Upper lobe of right lung (tissue), 1 donor: ENCODE data around the gene SLC1A7. TPM values are rescaled to one million over a fixed set of nuclear protein-coding genes. Genes with fewer than 3 reads are reported as not detected.

Experiments used
- ATAC-seq: fragments of 200-7000 bp; cut with Tn5 transposase; one replicate; pipeline ENCODE4 v1.9.1; 2020; ENCODE audit warnings: mild to moderate bottlenecking, moderate library complexity
- DNase-seq: peaks from one replicate; pipeline ENCODE4 v3.0.0-alpha.2; 2020
- H3K27ac ChIP-seq: fragments of 200-600 bp; one replicate; pipeline ENCODE4 v1.8.0; 2022
- H3K27me3 ChIP-seq: fragments of 200-600 bp; one replicate; pipeline ENCODE4 v1.8.0; 2022; ENCODE audit warnings: mild to moderate bottlenecking
- H3K36me3 ChIP-seq: fragments of 200-600 bp; one replicate; pipeline ENCODE4 v1.8.0; 2022
- H3K4me1 ChIP-seq: fragments of 200-600 bp; one replicate; pipeline ENCODE4 v1.8.0; 2022
- H3K4me3 ChIP-seq: fragments of 200-600 bp; one replicate; pipeline ENCODE4 v1.8.0; 2022; ENCODE audit warnings: mild to moderate bottlenecking
- H3K9me3 ChIP-seq: fragments of 200-600 bp; one replicate; pipeline ENCODE4 v1.8.0; 2022
- intact Hi-C: fragments of 100-400 bp; cut with DNase I; formaldehyde crosslinking; loops from one replicate; pipeline ENCODE4 v1.11.0; 2022
- total RNA-seq: library from RNA; stranded (reverse); fragmentation: NEBNext Ultra II Directional; extraction: Animal tissue kit (Norgen Biotek cat#: 25700); gene quantifications from one replicate; pipeline ENCODE4 v1.2.1, GENCODE V29; 2021
- TF ChIP-seq, protein P1 (sequence below): fragments of 200-600 bp; IDR thresholded peaks from one replicate; pipeline ENCODE4 v1.8.0; 2022; ENCODE audit warnings: antibody characterized with exemption
- donor health status: DM: no; HTN: yes; CAD: no; lungs with severe emphysema.

Gene SLC1A7
- total RNA-seq, 1 donor from 2014 or later: 0.26 TPM

GRCh38 chr1:53061859-53062707, 80.4 kb downstream of the SLC1A7 start, which contains the start of gene PODN:
Gene PODN (plus strand): TSS chr1:53062213. CDS start chr1:53069856, 7,643 bp downstream.
- Histone ChIP-seq H3K4me1 (peaks cover 29% of the 10 kb centered on the region), H3K9me3 (no peaks in the 10 kb centered on the region), H3K4me3 (peak within 1 kb of the TSS; percentile 57), H3K36me3 (no peaks in the 10 kb centered on the region), H3K27me3 (peaks cover 14% of the 10 kb centered on the region), H3K27ac (peak within 1 kb of the TSS; percentile 66)
- intact Hi-C loops: no loop called here
- TF ChIP-seq, protein P1, sequence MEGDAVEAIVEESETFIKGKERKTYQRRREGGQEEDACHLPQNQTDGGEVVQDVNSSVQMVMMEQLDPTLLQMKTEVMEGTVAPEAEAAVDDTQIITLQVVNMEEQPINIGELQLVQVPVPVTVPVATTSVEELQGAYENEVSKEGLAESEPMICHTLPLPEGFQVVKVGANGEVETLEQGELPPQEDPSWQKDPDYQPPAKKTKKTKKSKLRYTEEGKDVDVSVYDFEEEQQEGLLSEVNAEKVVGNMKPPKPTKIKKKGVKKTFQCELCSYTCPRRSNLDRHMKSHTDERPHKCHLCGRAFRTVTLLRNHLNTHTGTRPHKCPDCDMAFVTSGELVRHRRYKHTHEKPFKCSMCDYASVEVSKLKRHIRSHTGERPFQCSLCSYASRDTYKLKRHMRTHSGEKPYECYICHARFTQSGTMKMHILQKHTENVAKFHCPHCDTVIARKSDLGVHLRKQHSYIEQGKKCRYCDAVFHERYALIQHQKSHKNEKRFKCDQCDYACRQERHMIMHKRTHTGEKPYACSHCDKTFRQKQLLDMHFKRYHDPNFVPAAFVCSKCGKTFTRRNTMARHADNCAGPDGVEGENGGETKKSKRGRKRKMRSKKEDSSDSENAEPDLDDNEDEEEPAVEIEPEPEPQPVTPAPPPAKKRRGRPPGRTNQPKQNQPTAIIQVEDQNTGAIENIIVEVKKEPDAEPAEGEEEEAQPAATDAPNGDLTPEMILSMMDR: no peak
- ATAC-seq: peak; percentile 41
- DNase-seq: peak; percentile 70

DNA sequence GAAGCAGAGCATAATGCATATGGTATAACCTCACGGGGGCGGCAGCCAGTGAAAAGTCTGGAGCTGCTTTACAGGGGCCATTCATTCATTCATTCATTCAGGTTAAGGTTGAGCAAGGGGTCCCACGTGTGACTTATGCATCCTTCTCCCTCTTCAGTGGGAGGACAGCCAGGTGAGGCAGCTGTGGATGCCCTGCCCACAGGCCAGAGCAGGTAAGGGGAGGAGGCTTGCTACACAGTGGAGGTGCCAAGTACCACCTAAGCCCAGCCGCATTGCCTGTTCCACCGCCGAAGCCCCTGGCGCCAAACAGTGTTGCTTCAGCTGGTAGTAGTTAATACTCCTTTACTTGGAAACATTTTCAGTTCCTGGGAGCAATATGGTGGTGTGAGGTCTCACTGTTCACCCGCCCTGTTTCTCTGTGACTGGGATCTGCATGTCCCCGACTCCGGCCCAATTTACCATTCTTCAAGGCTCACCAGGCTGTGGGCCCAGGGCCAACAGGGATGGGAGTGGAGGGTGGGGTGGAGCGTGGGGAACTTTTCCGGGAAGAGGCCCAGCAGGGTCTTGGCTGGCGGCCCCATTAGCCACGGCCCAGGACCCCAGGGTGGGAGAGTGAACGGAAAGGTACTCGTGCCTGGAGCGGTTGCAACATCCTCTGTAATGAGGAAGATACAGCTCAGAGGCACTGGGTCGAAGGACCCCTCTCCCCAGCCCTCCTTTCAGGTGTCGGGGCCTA, 81.1 kb downstream of the SLC1A7 start:
- Histone ChIP-seq H3K9me3 (no peaks in the 10 kb centered on the region), H3K27ac (peak overlapping the region; percentile 66), H3K4me3 (peak overlapping the region; percentile 57), H3K36me3 (no peaks in the 10 kb centered on the region), H3K27me3 (peaks cover 14% of the 10 kb centered on the region), H3K4me1 (peaks cover 26% of the 10 kb centered on the region)
- intact Hi-C loops: no loop called here
- TF ChIP-seq, protein P1: no peak
- DNase-seq (peak; percentile 66), ATAC-seq (peak; percentile 22)

GRCh38 chr1:53060579-53060978, 81.9 kb downstream of the SLC1A7 start:
- H3K27ac ChIP-seq: no peak overlapping the region
- ATAC-seq (no peak), DNase-seq (no peak)
- no peaks in the 10 kb centered on the region for H3K36me3 ChIP-seq
- H3K27me3 ChIP-seq: peaks cover 14% of the 10 kb centered on the region
- TF ChIP-seq, protein P1: no peak
- H3K4me1 ChIP-seq: peaks cover 26% of the 10 kb centered on the region
- no peak overlapping the region for H3K4me3 ChIP-seq
- no peaks in the 10 kb centered on the region for H3K9me3 ChIP-seq
- intact Hi-C loops: no loop called here

DNA sequence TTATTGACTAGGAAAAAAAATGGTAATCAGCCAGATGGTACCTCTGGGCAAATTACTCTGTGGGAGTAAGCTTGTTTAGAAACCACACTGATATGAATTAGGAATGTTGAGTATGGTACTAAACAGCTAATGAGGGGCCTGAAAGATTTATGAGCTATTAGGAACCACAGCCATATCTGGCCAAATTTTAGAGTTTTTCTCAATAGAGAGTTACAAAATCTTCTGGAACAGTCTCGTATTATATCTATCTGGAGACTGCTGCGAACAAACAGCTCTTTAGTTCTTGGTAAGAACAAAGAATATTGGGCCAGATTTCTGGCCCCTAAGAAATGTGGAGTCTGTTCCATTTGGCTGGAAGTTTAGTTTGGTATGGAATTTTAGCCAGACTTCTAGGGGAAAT, 85.3 kb downstream of the SLC1A7 start:
- TF ChIP-seq, protein P1: no peak
- Histone ChIP-seq H3K9me3 (no peaks in the 10 kb centered on the region), H3K4me3 (no peak overlapping the region), H3K27me3 (no peaks in the 10 kb centered on the region), H3K4me1 (peaks cover 15% of the 10 kb centered on the region), H3K36me3 (peaks cover 11% of the 10 kb centered on the region), H3K27ac (no peak overlapping the region)
- ATAC-seq (no peak), DNase-seq (no peak)
- intact Hi-C loops: no loop called here

- Histone ChIP-seq H3K27ac (no peak overlapping the region), H3K9me3 (no peaks in the 10 kb centered on the region), H3K4me3 (no peak overlapping the region), H3K27me3 (no peaks in the 10 kb centered on the region), H3K36me3 (peaks cover 45% of the 10 kb centered on the region), H3K4me1 (peaks cover 18% of the 10 kb centered on the region)
- intact Hi-C loops: no loop called here
- no peak for DNase-seq
- TF ChIP-seq, protein P1: no peak
- ATAC-seq: no peak
These were observed 90.8 kb downstream of the SLC1A7 start for GRCh38 chr1:53051676-53052075.
